ENCODE measurements around the gene MYO10.

Gene MYO10

GRCh38 chr5:16807547-16807864 lies 128.6 kb downstream of the MYO10 start:
- DNase-seq: no peak

- no peak for DNase-seq
Observed at GRCh38 chr5:16806711-16807546, 129.2 kb downstream of the MYO10 start.

GRCh38 chr5:16805486-16805885 lies 130.6 kb downstream of the MYO10 start:
- no peak for DNase-seq

- DNase-seq: peak; percentile 77
Observed at GRCh38 chr5:16803831-16804230, 132.3 kb downstream of the MYO10 start.

GRCh38 chr5:16800477-16800876 lies 135.6 kb downstream of the MYO10 start:
- no peak for DNase-seq

- DNase-seq: no peak
Observed at GRCh38 chr5:16799796-16800195, 136.3 kb downstream of the MYO10 start.

GRCh38 chr5:16797951-16798350 lies 138.1 kb downstream of the MYO10 start:
- DNase-seq: no peak

GRCh38 chr5:16794269-16794913 lies 141.7 kb downstream of the MYO10 start:
- DNase-seq: no peak

- no peak for DNase-seq
Observed at GRCh38 chr5:16792598-16793275, 143.4 kb downstream of the MYO10 start.

GRCh38 chr5:16791904-16792597 lies 144.0 kb downstream of the MYO10 start:
- no peak for DNase-seq

GRCh38 chr5:16791036-16791705 lies 144.9 kb downstream of the MYO10 start:
- no peak for DNase-seq

GRCh38 chr5:16788957-16789356 lies 147.1 kb downstream of the MYO10 start:
- DNase-seq: no peak

- DNase-seq: no peak
Observed at GRCh38 chr5:16787278-16787677, 148.8 kb downstream of the MYO10 start.

GRCh38 chr5:16784843-16785791 lies 151.0 kb downstream of the MYO10 start:
- DNase-seq: peak; percentile 19

- no peak for DNase-seq
Observed at GRCh38 chr5:16784088-16784487, 152.0 kb downstream of the MYO10 start.

- DNase-seq: no peak
Observed at GRCh38 chr5:16781828-16782626, 154.1 kb downstream of the MYO10 start.

- no peak for DNase-seq
Observed at GRCh38 chr5:16780325-16780724, 155.8 kb downstream of the MYO10 start.

GRCh38 chr5:16777432-16777831 lies 158.7 kb downstream of the MYO10 start:
- no peak for DNase-seq

GRCh38 chr5:16776611-16777251 lies 159.4 kb downstream of the MYO10 start:
- peak; percentile 62 for DNase-seq

- no peak for DNase-seq
Observed at GRCh38 chr5:16774806-16775205, 161.3 kb downstream of the MYO10 start.
